Uterus (tissue), 4 donors: ENCODE results near the gene PDGFC. TPM values are rescaled to one million over a fixed set of nuclear protein-coding genes. Genes with fewer than 3 reads are reported as not detected.

Experiments used
- DNase-seq, 2 donors: peaks; one replicate each; pipeline ENCODE4 v3.0.0-alpha.2; 2019 to 2020
- H3K27ac ChIP-seq, 2 donors: fragments of 200-600 bp; sonication (generic); 1 replicate in 1 of 2; 2 replicates in 1 of 2; pipeline ENCODE4 v1.5.1; 2016 to 2018
- H3K27me3 ChIP-seq, 2 donors: fragments of 200-600 bp; sonication (generic); one replicate each; pipeline ENCODE4 v1.5.1; 2018 to 2019; ENCODE audit warnings: control low read depth in 1 of 2
- H3K36me3 ChIP-seq, 2 donors: fragments of 200-600 bp; sonication (generic); one replicate each; pipeline ENCODE4 v1.5.1; 2019; ENCODE audit warnings: control low read depth in 1 of 2
- H3K4me1 ChIP-seq, 2 donors: fragments of 200-600 bp; sonication (generic); one replicate each; pipeline ENCODE4 v1.5.1; 2018 to 2019; ENCODE audit warnings: control low read depth in 1 of 2
- H3K4me3 ChIP-seq, 2 donors: fragments of 200-600 bp; sonication (generic); 1 replicate in 1 of 2; 2 replicates in 1 of 2; pipeline ENCODE4 v1.5.1; 2018 to 2019; ENCODE audit warnings: mild to moderate bottlenecking in 1 of 2
- H3K9me3 ChIP-seq, 2 donors: fragments of 200-600 bp; sonication (generic); one replicate each; pipeline ENCODE4 v1.5.1; 2019; ENCODE audit warnings: control low read depth in 1 of 2
- CTCF ChIP-seq, 4 experiments: fragments of 200-600 bp in 2 of 4; fragments of 450-650 bp in 2 of 4; sonication (generic) in 2 of 4; IDR thresholded peaks; one replicate each; pipeline ENCODE4 v1.5.1; 2016 to 2019; ENCODE audit warnings: antibody characterized with exemption in 4 of 4, mild to moderate bottlenecking in 2 of 4, moderate library complexity in 1 of 4
- POLR2A ChIP-seq, 2 donors: fragments of 450-650 bp; IDR thresholded peaks; one replicate each; pipeline ENCODE4 v1.6.1; 2016; ENCODE audit warnings: antibody characterized with exemption in 2 of 2, mild to moderate bottlenecking in 1 of 2, moderate library complexity in 1 of 2
- intact Hi-C: fragments of 100-400 bp; cut with DNase I; formaldehyde crosslinking; loops from one replicate; pipeline ENCODE4 v1.15.1; 2023; ENCODE audit warnings: low total_unique reads
- total RNA-seq, 4 donors: library from RNA; depleted of rRNA in 3 of 4; stranded (reverse); fragments of >200 nt in 3 of 4; gene quantifications; one replicate each; pipeline versions ENCODE4 v1.1.0 to v1.2.4, GENCODE V29; 2014 to 2023
- donor health status: DM: yes; HTN: yes; CAD: no.

Gene PDGFC
- total RNA-seq, 4 donors from 2014 or later, result 22.5 to 103 (median 70.2) TPM

GRCh38 chr4:156792462-156793085 is 179.0 kb downstream of the PDGFC start:
- DNase-seq, result no peak
- Histone ChIP-seq H3K9me3 (no peaks in the 10 kb centered on the region), H3K4me3 (no peak overlapping the region), H3K27me3 (no peaks in the 10 kb centered on the region), H3K4me1 (no peaks in the 10 kb centered on the region), H3K27ac (no peak overlapping the region), H3K36me3 (no peaks in the 10 kb centered on the region)
- TF ChIP-seq POLR2A (IDR thresholded peaks at IDR 0.05) (no peak), CTCF (IDR thresholded peaks at IDR 0.05) (no peak)
- intact Hi-C loops, result no loop called here

GRCh38 chr4:156790866-156791265 is 180.7 kb downstream of the PDGFC start:
- H3K36me3 ChIP-seq, result no peaks in the 10 kb centered on the region
- intact Hi-C loops, result no loop called here
- no peaks in the 10 kb centered on the region for H3K27me3 ChIP-seq
- no peak for DNase-seq
- no peak overlapping the region for H3K27ac ChIP-seq
- TF ChIP-seq CTCF (IDR thresholded peaks at IDR 0.05) (no peak), POLR2A (IDR thresholded peaks at IDR 0.05) (no peak)
- H3K9me3 ChIP-seq, result no peaks in the 10 kb centered on the region
- H3K4me3 ChIP-seq, result no peak overlapping the region
- H3K4me1 ChIP-seq, result no peaks in the 10 kb centered on the region

GRCh38 chr4:156788782-156789181 is 182.8 kb downstream of the PDGFC start:
- intact Hi-C loops, result no loop called here
- Histone ChIP-seq H3K4me3 (no peak overlapping the region), H3K27me3 (no peaks in the 10 kb centered on the region), H3K9me3 (no peaks in the 10 kb centered on the region), H3K36me3 (no peaks in the 10 kb centered on the region), H3K4me1 (no peaks in the 10 kb centered on the region), H3K27ac (no peak overlapping the region)
- TF ChIP-seq CTCF (IDR thresholded peaks at IDR 0.05), result no peak
- no peak for TF ChIP-seq POLR2A (IDR thresholded peaks at IDR 0.05)
- no peak for DNase-seq

GRCh38 chr4:156786713-156787112 is 184.9 kb downstream of the PDGFC start:
- no peaks in the 10 kb centered on the region for H3K36me3 ChIP-seq
- TF ChIP-seq CTCF (IDR thresholded peaks at IDR 0.05) (no peak), POLR2A (IDR thresholded peaks at IDR 0.05) (no peak)
- intact Hi-C loops, result no loop called here
- H3K27me3 ChIP-seq, result no peaks in the 10 kb centered on the region
- no peak overlapping the region for H3K27ac ChIP-seq
- H3K4me1 ChIP-seq, result no peaks in the 10 kb centered on the region
- H3K9me3 ChIP-seq, result no peaks in the 10 kb centered on the region
- H3K4me3 ChIP-seq, result no peak overlapping the region
- no peak for DNase-seq

- DNase-seq, result no peak
- intact Hi-C loops, result no loop called here
- Histone ChIP-seq H3K27me3 (no peaks in the 10 kb centered on the region), H3K27ac (no peak overlapping the region), H3K4me1 (no peaks in the 10 kb centered on the region), H3K4me3 (no peak overlapping the region), H3K9me3 (no peaks in the 10 kb centered on the region), H3K36me3 (no peaks in the 10 kb centered on the region)
- no peak for TF ChIP-seq CTCF (IDR thresholded peaks at IDR 0.05)
- no peak for TF ChIP-seq POLR2A (IDR thresholded peaks at IDR 0.05)
Observed at GRCh38 chr4:156784970-156785369, 186.6 kb downstream of the PDGFC start.
